ENCODE results near the gene EXOC3L1.

The EXOC3L1 gene

DNA sequence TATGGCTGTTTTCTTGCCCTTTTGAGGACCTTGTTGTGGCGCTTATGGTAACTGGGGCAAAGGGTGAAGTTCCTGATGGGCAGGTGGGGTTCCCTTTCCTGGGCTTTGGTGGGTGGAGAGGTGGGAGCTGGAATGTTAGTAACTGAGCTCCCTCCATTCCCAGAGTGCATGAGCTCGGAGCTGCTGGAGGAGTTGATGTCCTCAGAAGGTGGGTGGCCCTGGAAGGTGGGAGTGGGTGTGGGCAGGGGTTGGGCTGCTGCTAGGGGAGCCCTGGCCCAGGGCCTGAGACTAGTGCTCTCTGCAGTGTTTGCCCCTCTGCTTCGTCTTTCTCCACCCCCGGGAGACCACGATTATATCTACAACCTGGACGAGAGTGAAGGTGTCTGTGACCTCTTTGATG, 7.8 kb upstream of the EXOC3L1 start:
- no peak for DNase-seq (ENCODE audit: low spot score)

GRCh38 chr16:67196881-67197280, 6.9 kb upstream of the EXOC3L1 start:
- DNase-seq (ENCODE audit: low spot score), result no peak

- no peak for DNase-seq (ENCODE audit: low spot score)
Measured at GRCh38 chr16:67195676-67196075, 5.7 kb upstream of the EXOC3L1 start.

DNA sequence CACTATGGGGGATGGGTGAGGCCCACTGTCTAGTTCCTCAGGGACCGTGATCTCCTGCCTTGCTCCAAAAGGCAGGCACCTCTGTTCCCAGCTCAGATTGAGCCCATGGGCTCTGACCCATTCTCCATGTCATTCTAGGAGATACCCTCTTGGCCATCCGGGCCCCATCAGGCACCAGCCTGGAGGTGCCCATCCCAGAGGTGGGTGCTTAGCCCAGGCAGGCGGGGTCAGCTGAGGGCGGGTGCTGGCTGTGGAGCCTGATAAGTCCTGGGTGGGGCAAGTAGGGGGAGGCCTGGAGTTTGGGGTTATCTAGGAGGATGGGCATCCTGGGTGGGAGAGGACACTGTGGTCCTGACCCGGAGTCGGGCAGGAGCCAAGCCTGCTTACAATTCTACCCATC, 4.3 kb upstream of the EXOC3L1 start:
- DNase-seq (ENCODE audit: low spot score), result no peak

DNA sequence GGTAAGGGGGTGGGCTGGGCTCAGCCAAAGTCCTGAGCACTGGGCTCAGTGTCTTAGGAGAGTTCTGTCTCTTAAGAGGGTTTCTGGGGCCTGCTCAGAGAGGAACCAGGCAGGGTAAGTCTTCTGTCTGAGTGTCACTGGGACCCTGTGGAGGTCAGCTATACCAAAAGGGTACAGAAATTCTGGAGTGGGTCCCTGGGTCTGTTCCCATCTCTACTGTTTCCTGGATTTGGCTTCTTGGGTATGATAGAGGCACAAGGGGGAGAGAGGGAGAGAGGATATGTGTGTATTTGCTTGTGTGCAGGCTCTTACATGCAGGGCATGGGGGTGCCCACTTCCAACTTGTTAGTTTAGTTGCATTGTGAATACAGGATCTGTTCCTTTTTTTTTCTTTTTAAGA, 3.6 kb upstream of the EXOC3L1 start:
- no peak for DNase-seq (ENCODE audit: low spot score)

- DNase-seq (ENCODE audit: low spot score), result no peak
Measured at GRCh38 chr16:67192781-67193361, 2.9 kb upstream of the EXOC3L1 start.

- peak; percentile 87 for DNase-seq (ENCODE audit: low spot score)
Measured at GRCh38 chr16:67191995-67192681, 2.2 kb upstream of the EXOC3L1 start, which contains the start of gene E2F4. E2F4 (plus strand) TSS chr16:67192155; CDS start chr16:67192228, 73 bp downstream.

DNA sequence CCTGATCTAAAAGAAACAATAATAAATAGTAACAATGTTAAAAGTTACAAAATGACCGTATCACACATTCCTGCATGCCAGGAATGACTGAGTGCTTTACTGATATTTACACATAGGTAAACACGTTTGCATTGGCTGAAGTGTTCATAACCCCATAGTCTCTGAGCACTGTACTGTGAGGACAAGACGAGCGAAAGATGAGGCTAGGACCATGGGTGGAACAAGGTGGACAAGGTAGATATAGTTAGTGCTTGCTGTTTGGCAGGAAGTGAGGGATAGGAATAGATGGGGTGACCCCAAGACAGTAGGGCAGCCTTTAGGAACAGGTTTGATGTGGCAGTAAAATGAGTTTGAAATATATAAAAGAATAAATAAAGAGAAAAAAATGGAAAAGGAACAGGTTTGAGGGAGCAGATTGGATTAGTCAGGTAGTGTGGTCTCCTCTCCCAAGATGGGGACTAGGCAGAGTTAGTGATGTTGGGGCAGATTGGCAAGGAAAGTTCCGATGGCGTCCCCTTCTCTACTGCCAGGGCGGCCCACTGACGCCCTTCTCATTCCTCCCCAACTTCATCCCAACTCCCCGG, 1.6 kb upstream of the EXOC3L1 start:
- no peak for DNase-seq (ENCODE audit: low spot score)

DNA sequence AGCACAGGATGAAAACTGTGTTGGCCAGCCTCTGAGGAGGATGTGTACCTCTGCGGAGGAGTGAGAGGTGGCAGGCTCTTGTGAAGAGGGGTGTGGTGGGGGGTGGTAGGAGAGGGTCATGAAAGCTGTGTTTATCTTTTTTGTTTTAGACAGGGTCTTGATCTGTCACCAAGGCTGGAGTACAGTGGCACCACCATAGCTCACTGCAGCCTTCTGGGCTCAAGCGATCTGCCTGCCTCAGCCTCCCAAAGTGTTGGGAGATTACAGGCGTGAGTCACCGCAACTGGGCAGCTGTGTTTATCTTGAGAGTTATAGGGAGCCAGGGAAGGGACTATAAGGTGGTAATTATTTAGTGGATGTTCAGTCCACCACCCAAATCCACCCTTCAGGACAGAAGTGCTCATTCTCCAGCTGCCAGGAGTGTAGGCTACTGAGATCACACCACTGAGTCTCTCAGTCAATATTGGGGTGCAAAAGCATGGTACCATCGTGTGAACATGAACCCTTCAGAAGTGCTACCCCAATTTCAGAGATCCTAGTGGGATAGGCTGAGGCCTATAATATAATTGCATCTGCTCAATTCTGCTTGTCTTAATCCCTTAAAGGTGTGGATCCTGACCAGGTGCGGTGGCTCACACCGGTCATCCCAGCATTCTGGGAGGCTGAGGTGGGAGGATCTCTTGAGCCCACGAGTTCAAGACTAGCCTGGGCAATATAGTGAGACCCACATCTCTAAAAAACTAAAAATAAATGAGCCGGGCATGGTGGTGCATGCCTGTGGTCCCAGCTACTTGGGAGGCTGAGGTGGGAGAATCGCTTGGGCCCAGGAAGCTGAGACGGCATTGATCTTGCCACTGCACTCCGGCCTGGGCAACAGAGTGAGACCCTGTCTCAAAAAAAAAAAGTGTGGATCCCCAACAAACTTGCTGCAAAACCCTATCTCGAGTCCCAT, 788 bp upstream of the EXOC3L1 start:
- no peak for DNase-seq (ENCODE audit: low spot score)

DNA sequence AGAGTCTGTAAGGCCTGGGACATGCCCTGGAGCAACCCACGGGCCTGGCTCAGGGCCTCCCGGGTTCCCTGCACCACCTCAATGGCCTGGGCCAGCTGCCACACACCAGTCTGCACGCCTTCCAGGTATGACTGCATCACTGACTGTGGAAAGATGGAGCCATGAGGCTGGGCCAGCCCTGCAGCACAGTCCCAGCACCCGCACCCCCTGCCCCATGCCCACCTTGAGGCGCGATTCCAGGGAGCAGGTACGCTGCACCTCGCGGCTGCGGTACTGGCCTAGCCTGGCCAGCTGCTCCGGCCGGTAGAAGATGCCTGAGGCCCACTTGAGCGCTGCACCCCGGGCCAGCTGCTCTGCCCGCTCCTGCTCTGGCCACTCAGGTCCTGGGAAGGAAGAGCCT, 1.1 kb downstream of the EXOC3L1 start:
- DNase-seq (ENCODE audit: low spot score), result no peak

DNA sequence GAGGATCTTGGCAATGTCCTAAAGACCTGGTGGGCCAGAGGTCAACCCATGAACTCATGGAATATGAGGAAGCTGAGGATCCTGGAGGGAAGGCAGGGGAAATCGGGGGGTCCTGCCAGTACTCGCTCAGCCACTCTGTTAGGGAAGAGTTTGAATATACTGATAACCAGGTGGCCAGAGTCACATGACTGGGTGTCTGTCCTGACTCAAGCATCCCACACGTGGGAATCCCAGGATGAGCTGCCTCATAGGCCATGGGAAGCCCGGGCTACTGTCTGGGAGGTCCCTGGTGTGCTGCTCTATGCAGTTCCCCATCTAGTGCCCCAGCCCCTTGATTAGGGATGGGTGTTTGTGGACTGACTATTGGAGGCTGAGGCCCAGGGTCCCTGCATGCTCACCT, 1.6 kb downstream of the EXOC3L1 start:
- no peak for DNase-seq (ENCODE audit: low spot score)

- DNase-seq (ENCODE audit: low spot score), result no peak
Measured at GRCh38 chr16:67187175-67187890, 2.6 kb downstream of the EXOC3L1 start.

DNA sequence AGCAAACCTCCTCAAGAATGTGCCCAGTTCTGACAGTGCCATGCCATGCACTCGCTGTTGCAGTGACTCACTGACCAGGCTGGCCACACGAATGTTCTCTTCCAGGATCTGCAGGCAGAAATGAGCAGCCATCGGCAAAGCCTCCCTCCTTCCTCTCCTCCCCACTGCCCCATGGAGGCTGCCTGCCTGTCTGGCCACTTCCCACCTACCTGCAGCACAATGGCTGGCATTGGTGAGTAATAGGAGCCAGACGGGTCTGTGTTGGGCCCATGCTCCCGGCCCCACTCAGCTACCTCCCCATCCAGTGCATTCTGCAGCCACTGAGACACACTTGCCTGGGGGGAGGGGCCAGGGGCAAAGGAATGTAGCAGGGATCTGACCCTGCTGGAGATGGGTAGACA, 3.4 kb downstream of the EXOC3L1 start:
- DNase-seq (ENCODE audit: low spot score), result no peak

DNA sequence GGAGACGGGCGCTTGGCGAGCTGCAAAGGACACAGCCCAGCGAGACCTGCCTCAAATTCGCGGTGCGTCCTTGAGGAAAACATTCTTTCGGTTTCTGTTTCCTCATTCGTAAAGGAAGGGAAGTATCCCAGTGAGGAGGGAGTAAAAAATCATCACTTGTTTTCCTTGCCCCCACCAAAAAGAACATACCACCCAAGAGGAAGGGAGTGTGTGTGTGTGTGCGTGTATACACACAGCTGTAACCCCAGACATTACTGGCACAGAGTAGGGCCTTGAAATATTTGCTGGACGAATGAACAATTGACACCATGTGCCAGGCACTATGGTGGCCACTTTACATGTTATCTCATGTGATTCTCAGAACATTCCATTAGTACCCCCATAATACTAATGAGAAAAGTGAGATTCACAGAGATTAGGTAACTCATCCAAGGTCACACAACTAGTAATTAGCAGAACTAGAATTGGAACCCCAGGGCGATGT, 4.2 kb downstream of the EXOC3L1 start:
- DNase-seq (ENCODE audit: low spot score), result no peak

DNA sequence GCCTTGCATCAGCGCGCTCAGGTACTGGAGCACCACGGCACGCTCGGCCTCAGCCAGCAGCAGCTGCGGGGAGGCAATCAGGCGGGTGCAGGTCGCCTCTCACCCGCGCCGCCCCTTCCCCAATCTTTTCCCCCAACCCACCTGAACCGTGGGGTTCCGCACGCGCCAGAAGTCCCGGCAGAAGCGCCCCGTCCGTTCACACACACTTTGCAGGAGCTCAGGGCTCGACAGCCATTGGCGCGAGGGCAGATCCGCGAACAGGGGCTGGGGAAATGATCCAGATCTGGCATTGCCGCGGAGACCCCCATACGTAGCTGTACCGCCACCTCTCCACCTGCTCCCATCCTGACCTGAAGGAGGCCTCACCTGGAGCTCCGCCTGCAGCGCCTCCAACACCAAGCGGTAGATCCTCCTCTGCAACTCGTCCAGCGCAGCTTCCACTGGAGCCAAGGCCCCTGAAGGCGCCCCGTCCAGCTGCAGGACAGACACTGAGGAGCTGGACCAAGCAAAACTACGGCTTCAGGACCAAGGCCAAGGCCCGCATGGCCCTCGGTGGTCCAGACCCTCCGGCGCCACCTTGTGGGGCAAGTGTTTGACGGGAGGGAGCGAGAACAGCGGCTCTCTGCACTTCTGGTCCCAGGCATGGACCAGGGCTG, 4.8 kb downstream of the EXOC3L1 start:
- peak; percentile 71 for DNase-seq (ENCODE audit: low spot score)

GRCh38 chr16:67184453-67184994, 5.4 kb downstream of the EXOC3L1 start:
- DNase-seq (ENCODE audit: low spot score), result no peak

DNA sequence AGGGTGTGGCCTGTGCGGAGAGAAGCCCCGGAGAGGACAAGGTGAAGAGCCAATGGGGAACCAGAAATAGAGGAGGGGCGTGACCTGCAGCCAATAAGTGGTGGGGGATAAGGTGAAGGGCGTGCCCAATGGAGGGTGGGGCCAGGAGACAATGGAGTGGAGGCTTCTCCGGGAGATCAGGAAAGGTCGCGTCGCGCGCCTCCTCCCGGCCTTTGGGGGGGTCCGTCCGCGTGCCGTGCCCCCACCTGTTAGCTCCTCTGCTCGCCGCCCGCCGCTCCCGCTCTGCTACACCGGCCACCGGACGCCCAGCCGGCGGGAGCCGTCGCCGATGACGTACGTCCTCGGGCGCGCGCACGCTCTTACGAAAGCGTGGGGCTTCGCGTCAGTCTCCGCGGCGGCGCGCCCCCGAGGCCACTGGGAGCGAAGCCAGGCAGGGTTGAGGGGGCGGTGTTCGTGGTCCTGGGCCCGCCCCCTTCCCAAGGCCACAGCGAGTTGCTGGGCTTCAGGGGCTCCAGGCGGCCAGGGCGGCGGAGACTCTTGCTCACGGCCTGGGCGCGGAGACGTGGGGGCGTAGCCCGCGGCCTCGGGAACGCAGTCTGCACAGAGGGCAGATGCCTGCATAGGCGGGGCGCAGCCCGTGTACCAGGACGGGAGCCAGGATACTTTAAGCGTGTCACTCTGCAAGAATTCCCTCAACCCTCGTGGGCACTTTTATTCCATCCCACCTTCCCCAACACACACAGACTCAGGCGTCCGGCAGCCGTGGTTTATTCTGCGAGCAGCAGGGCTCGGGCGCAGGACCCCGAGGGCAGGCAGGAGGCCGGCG, 6.1 kb downstream of the EXOC3L1 start, which contains the start of gene MATCAP1:
MATCAP1 (minus strand) TSS at position 337 of the 826 bp plus-strand sequence. CDS start 3,353 bp downstream, outside the sequence.
- DNase-seq (ENCODE audit: low spot score), result peak; percentile 99

DNA sequence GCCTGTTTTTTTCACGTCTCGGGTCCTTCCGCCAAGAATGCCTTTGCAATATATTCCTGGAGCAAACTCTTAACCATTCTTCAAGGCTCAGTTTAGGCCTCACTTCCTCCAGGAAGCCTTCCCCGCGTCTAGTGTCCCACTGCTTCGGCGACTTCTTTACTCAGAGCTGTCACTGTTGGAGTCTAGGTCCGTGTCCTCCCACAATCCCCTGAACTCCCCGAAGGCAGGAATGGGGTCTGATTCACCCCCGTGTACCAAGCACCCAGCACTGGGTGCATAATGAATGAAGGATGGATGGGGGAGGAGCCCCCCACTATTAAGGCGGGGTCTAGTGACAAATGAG, 6.7 kb downstream of the EXOC3L1 start:
- DNase-seq (ENCODE audit: low spot score), result no peak

DNA sequence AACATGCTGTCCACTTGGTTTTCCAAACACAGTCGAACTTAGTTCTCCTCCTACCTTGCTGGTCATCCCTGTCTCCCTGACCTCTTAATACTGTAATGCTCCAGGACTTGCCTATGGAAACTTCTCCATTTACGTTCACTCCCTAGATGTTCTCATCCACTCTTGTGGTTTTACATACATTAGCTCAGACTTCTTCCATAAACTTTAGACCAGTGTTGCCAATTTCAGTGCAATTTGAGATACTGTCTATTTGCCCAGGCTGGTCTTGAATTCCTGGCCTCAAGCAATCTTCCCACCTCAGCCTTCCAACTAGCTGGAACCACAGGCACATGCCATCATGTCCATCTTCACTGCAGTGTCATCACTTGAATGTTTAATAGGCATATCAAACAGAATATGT, 7.6 kb downstream of the EXOC3L1 start:
- DNase-seq (ENCODE audit: low spot score), result no peak

- no peak for DNase-seq (ENCODE audit: low spot score)
Measured at GRCh38 chr16:67181346-67181745, 8.6 kb downstream of the EXOC3L1 start.

Data from SW480 (cell line).